ENCODE measurements around the gene SCN10A. TPM values are rescaled to one million over a fixed set of nuclear protein-coding genes. Genes with fewer than 3 reads are reported as not detected.

The SCN10A gene
- total and polyA plus RNA-seq, 2 of the 13 experiments (the other 11 are each of a cell fraction or from before 2014, with no cell fraction given): not detected

DNA sequence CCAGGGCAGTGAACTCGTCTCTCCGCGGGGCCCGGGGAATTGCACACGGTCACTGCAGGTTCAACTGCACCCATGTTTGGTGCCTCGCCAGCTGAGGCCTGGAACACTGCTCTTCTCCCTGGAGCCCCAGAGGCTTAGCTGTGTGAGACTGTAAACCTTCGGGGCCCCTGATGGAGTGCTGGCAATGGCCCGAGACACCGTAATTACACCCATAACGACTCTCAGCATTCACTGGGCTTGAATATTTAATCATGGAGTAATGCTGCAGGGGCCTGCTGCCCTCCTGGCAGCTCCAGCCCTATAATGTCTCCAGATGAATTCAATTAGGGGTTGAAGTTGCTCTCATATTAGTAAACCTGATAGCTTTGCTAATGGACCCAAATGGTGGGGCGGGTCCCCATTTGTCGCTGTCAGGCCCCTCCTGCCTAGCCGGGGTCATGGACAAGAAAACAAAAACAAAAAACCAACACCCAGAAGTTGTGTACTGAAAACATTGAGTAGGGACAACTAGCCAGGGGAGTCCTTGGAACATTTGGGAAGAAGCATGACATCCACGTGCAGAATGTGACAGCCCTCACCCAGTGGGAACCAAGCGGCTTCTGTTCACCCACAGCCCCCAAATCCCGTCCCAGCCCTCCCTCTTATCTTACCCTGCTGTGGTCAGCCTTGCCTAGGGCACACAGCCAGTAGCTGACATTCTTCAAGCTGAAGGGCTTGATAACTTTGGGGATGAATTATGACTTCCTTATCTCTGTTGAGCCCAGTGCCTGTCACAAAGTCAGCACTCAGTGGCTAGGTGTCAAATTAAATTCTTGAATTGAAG, 92.2 kb downstream of the SCN10A start:
- H3K4me2 ChIP-seq (ENCODE audit: low read depth, low read length): no peak overlapping the region
- BruUV-seq (replicated peaks): no TSS peak

More for the DNA sequence above, 92.2 kb downstream of the SCN10A start:
- TF ChIP-seq ZNF20 (CRISPR knock-in tag; IDR thresholded peaks at IDR 0.05) (no peak), DMAP1 (CRISPR knock-in tag; IDR thresholded peaks at IDR 0.05) (no peak), ZNF747 (CRISPR knock-in tag; IDR thresholded peaks at IDR 0.05; ENCODE audit: borderline replicate concordance) (no peak), MIXL1 (CRISPR knock-in tag; IDR thresholded peaks at IDR 0.05) (no peak), MED8 (CRISPR knock-in tag; IDR thresholded peaks at IDR 0.05; ENCODE audit: insufficient replicate concordance) (no peak), NFE2L1 (CRISPR knock-in tag; IDR thresholded peaks at IDR 0.05; ENCODE audit: borderline replicate concordance) (no peak), JUNB (CRISPR knock-in tag; IDR thresholded peaks at IDR 0.05; ENCODE audit: borderline replicate concordance) (no peak), ZSCAN20 (CRISPR knock-in tag; IDR thresholded peaks at IDR 0.05; ENCODE audit: borderline replicate concordance) (no peak), ZNF616 (CRISPR knock-in tag; IDR thresholded peaks at IDR 0.05; ENCODE audit: low read depth) (no peak), HES4 (CRISPR knock-in tag; IDR thresholded peaks at IDR 0.05; ENCODE audit: borderline replicate concordance) (no peak), ZNF674 (CRISPR knock-in tag; IDR thresholded peaks at IDR 0.05; ENCODE audit: low read depth) (no peak), TGIF2 (CRISPR knock-in tag; IDR thresholded peaks at IDR 0.05) (no peak), FLYWCH1 (CRISPR knock-in tag; IDR thresholded peaks at IDR 0.05) (no peak), ZNF484 (CRISPR knock-in tag; IDR thresholded peaks at IDR 0.05; ENCODE audit: borderline replicate concordance, low read depth) (no peak), RBM22 (optimal IDR thresholded peaks at IDR 0.05; ENCODE audit: low read length) (no peak)
- TF ChIP-seq, protein P1, sequence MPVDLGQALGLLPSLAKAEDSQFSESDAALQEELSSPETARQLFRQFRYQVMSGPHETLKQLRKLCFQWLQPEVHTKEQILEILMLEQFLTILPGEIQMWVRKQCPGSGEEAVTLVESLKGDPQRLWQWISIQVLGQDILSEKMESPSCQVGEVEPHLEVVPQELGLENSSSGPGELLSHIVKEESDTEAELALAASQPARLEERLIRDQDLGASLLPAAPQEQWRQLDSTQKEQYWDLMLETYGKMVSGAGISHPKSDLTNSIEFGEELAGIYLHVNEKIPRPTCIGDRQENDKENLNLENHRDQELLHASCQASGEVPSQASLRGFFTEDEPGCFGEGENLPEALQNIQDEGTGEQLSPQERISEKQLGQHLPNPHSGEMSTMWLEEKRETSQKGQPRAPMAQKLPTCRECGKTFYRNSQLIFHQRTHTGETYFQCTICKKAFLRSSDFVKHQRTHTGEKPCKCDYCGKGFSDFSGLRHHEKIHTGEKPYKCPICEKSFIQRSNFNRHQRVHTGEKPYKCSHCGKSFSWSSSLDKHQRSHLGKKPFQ (CRISPR knock-in tag; IDR thresholded peaks at IDR 0.05; ENCODE audit: insufficient replicate concordance): no peak
- TF ChIP-seq, protein P2, sequence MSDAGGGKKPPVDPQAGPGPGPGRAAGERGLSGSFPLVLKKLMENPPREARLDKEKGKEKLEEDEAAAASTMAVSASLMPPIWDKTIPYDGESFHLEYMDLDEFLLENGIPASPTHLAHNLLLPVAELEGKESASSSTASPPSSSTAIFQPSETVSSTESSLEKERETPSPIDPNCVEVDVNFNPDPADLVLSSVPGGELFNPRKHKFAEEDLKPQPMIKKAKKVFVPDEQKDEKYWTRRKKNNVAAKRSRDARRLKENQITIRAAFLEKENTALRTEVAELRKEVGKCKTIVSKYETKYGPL (CRISPR knock-in tag; IDR thresholded peaks at IDR 0.05): no peak
- TF ChIP-seq, protein P3, sequence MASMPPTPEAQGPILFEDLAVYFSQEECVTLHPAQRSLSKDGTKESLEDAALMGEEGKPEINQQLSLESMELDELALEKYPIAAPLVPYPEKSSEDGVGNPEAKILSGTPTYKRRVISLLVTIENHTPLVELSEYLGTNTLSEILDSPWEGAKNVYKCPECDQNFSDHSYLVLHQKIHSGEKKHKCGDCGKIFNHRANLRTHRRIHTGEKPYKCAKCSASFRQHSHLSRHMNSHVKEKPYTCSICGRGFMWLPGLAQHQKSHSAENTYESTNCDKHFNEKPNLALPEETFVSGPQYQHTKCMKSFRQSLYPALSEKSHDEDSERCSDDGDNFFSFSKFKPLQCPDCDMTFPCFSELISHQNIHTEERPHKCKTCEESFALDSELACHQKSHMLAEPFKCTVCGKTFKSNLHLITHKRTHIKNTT (CRISPR knock-in tag; IDR thresholded peaks at IDR 0.05): no peak
- TF ChIP-seq, protein P4, sequence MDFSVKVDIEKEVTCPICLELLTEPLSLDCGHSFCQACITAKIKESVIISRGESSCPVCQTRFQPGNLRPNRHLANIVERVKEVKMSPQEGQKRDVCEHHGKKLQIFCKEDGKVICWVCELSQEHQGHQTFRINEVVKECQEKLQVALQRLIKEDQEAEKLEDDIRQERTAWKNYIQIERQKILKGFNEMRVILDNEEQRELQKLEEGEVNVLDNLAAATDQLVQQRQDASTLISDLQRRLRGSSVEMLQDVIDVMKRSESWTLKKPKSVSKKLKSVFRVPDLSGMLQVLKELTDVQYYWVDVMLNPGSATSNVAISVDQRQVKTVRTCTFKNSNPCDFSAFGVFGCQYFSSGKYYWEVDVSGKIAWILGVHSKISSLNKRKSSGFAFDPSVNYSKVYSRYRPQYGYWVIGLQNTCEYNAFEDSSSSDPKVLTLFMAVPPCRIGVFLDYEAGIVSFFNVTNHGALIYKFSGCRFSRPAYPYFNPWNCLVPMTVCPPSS (IDR thresholded peaks at IDR 0.05): no peak
- H3K79me2 ChIP-seq (ENCODE audit: insufficient read depth, low read length): no peaks in the 10 kb centered on the region
- ChIA-PET CTCF (ENCODE audit: low intra/inter-chr PET ratio, low total read pairs) (no interaction called here), POLR2A (no interaction called here)
- no peaks in the 10 kb centered on the region for H3K9me3 ChIP-seq (ENCODE audit: low read length)
- no peak overlapping the region for H2AFZ ChIP-seq (ENCODE audit: low read length)
- H4K20me1 ChIP-seq (ENCODE audit: insufficient read depth, low read length): no peaks in the 10 kb centered on the region
- H3K27me3 ChIP-seq (ENCODE audit: control insufficient read depth in 1 of 2, insufficient read depth in 2 of 2, low read length in 2 of 2): peaks cover 2 to 45% of the 10 kb centered on the region in 2 experiments; a peak in 3 of 5 replicates
- no peak overlapping the region for H3K4me3 ChIP-seq (replicated peaks in 1 of 3; ENCODE audit: insufficient read depth in 1 of 3, low read depth in 2 of 3, low read length in 3 of 3)
- intact Hi-C loops (cut with micrococcal nuclease; ENCODE audit: unreplicated experiment): no loop called here
- DNase-seq (ENCODE audit: low spot score) (no peak), FAIRE-seq (no peak), ATAC-seq (no peak)
- H3K4me1 ChIP-seq (ENCODE audit: insufficient read depth, low read length): no peaks in the 10 kb centered on the region
- in situ Hi-C loops (cut with HindIII; ENCODE audit: extremely low pct_ligation_motif_present, low pct_unique_long_range_greater_than_20kb): no loop called here
- H3K27ac ChIP-seq (ENCODE audit: extremely low read length, insufficient read depth, low read length): no peak overlapping the region
- no peak overlapping the region for H3K9ac ChIP-seq (ENCODE audit: insufficient read depth, low read depth, low read length)
- H3K36me3 ChIP-seq (replicated peaks in 1 of 2; ENCODE audit: control insufficient read depth in 1 of 2, insufficient read depth in 2 of 2, low read length in 2 of 2): no peaks in the 10 kb centered on the region
- WGBS (ENCODE audit: low lambda C conversion rate): 3% methylated on average over 12 of the region's 16 CpGs

Measured in HepG2 (cell line).